PC-9 (cell line): ENCODE results near the gene SEL1L3.
"Not testable (repeated sequence)": the region's sequence is repeated elsewhere in the genome, so short reads cannot be mapped to it uniquely, and the experiment has no call there.

ENCODE experiments used
- CTCF ChIP-seq: fragments of 200-600 bp; sonication (generic); conservative IDR thresholded peaks from 2 replicates; pipeline ENCODE4 v1.6.1; 2017; ENCODE audit warnings: mixed run types, antibody characterized with exemption, mild to moderate bottlenecking, moderate library complexity
- EZH2 ChIP-seq: fragments of 200-600 bp; sonication (generic); IDR thresholded peaks from 2 replicates; pipeline ENCODE4 v1.8.0; 2017; ENCODE audit warnings: antibody characterized with exemption, low read depth

- not testable (repeated sequence) for TF ChIP-seq CTCF, EZH2
These were observed 3.6 kb upstream of the SEL1L3 start for GRCh38 chr4:25866401-25866800.
